ENCODE measurements around the gene BICRA.

Gene BICRA

GRCh38 chr19:47610902-47611301, 2.0 kb downstream of the BICRA start:
- no peak for DNase-seq (ENCODE audit: insufficient read length, low spot score)
- TF ChIP-seq POLR2A (IDR thresholded peaks at IDR 0.05; ENCODE audit: low read depth, low read length), result no peak
- no peak for FAIRE-seq

GRCh38 chr19:47613165-47614020, 4.5 kb downstream of the BICRA start:
- DNase-seq (ENCODE audit: insufficient read length, low spot score) (no peak), FAIRE-seq (no peak)
- TF ChIP-seq POLR2A (IDR thresholded peaks at IDR 0.05; ENCODE audit: low read depth, low read length), result no peak

- DNase-seq (ENCODE audit: insufficient read length, low spot score), result no peak
- no peak for FAIRE-seq
- TF ChIP-seq POLR2A (IDR thresholded peaks at IDR 0.05; ENCODE audit: low read depth, low read length), result no peak
These were observed 5.0 kb downstream of the BICRA start for GRCh38 chr19:47614021-47614295.

GRCh38 chr19:47614559-47614958, 5.6 kb downstream of the BICRA start:
- no peak for TF ChIP-seq POLR2A (IDR thresholded peaks at IDR 0.05; ENCODE audit: low read depth, low read length)
- no peak for FAIRE-seq
- DNase-seq (ENCODE audit: insufficient read length, low spot score), result no peak

GRCh38 chr19:47615230-47615629, 6.3 kb downstream of the BICRA start:
- no peak for TF ChIP-seq POLR2A (IDR thresholded peaks at IDR 0.05; ENCODE audit: low read depth, low read length)
- FAIRE-seq, result no peak
- DNase-seq (ENCODE audit: insufficient read length, low spot score), result no peak

GRCh38 chr19:47615714-47616113, 6.8 kb downstream of the BICRA start:
- FAIRE-seq (no peak), DNase-seq (ENCODE audit: insufficient read length, low spot score) (no peak)
- TF ChIP-seq POLR2A (IDR thresholded peaks at IDR 0.05; ENCODE audit: low read depth, low read length), result no peak

GRCh38 chr19:47618771-47619170, 9.8 kb downstream of the BICRA start:
- no peak for TF ChIP-seq POLR2A (IDR thresholded peaks at IDR 0.05; ENCODE audit: low read depth, low read length)
- FAIRE-seq (no peak), DNase-seq (ENCODE audit: insufficient read length, low spot score) (no peak)

GRCh38 chr19:47619763-47620162, 10.8 kb downstream of the BICRA start:
- no peak for DNase-seq (ENCODE audit: insufficient read length, low spot score)
- no peak for TF ChIP-seq POLR2A (IDR thresholded peaks at IDR 0.05; ENCODE audit: low read depth, low read length)
- FAIRE-seq, result no peak

- DNase-seq (ENCODE audit: insufficient read length, low spot score), result no peak
- no peak for TF ChIP-seq POLR2A (IDR thresholded peaks at IDR 0.05; ENCODE audit: low read depth, low read length)
- FAIRE-seq, result no peak
These were observed 14.4 kb downstream of the BICRA start for GRCh38 chr19:47623151-47623920.

- no peak for TF ChIP-seq POLR2A (IDR thresholded peaks at IDR 0.05; ENCODE audit: low read depth, low read length)
- FAIRE-seq, result no peak
- no peak for DNase-seq (ENCODE audit: insufficient read length, low spot score)
These were observed 15.0 kb downstream of the BICRA start for GRCh38 chr19:47623921-47624391.

GRCh38 chr19:47625650-47626049, 16.7 kb downstream of the BICRA start:
- TF ChIP-seq POLR2A (IDR thresholded peaks at IDR 0.05; ENCODE audit: low read depth, low read length), result no peak
- FAIRE-seq, result no peak
- DNase-seq (ENCODE audit: insufficient read length, low spot score), result no peak

- no peak for TF ChIP-seq POLR2A (IDR thresholded peaks at IDR 0.05; ENCODE audit: low read depth, low read length)
- FAIRE-seq (no peak), DNase-seq (ENCODE audit: insufficient read length, low spot score) (no peak)
These were observed 17.3 kb downstream of the BICRA start for GRCh38 chr19:47626238-47626637.

GRCh38 chr19:47628078-47628771, 19.3 kb downstream of the BICRA start:
- no peak for TF ChIP-seq POLR2A (IDR thresholded peaks at IDR 0.05; ENCODE audit: low read depth, low read length)
- FAIRE-seq (no peak), DNase-seq (ENCODE audit: insufficient read length, low spot score) (no peak)

- TF ChIP-seq POLR2A (IDR thresholded peaks at IDR 0.05; ENCODE audit: low read depth, low read length), result no peak
- no peak for DNase-seq (ENCODE audit: insufficient read length, low spot score)
- FAIRE-seq, result no peak
These were observed 21.7 kb downstream of the BICRA start for GRCh38 chr19:47630594-47630993.

Measured in H54 (cell line).